NCI-H128 (cell line): Measurements from ENCODE around the gene ACTMAP.
"Not testable (repeated sequence)": the region's sequence is repeated elsewhere in the genome, so short reads cannot be mapped to it uniquely, and the experiment has no call there.

ENCODE experiments used
- DNase-seq: peaks from one replicate; lab custom pipeline; 2025; ENCODE audit not compliant: unreplicated experiment; lab: John Stamatoyannopoulos, UW

ACTMAP gene

GRCh38 chr19:40776364-40776763, 26.1 kb upstream of the ACTMAP start:
- DNase-seq: no peak

- no peak for DNase-seq
These were observed 25.4 kb upstream of the ACTMAP start for GRCh38 chr19:40775632-40776022.

- no peak for DNase-seq
These were observed 24.8 kb upstream of the ACTMAP start, which contains the start of gene MIA for GRCh38 chr19:40774916-40775631. MIA (plus strand) TSS chr19:40775521; CDS start chr19:40775543, 22 bp downstream.

- not testable (repeated sequence) for DNase-seq
These were observed 21.0 kb upstream of the ACTMAP start for GRCh38 chr19:40771101-40771862.

- no peak for DNase-seq
These were observed 18.6 kb upstream of the ACTMAP start for GRCh38 chr19:40768869-40769268.

GRCh38 chr19:40766385-40766784, 16.1 kb upstream of the ACTMAP start:
- not testable (repeated sequence) for DNase-seq

GRCh38 chr19:40763963-40764362, 13.7 kb upstream of the ACTMAP start:
- DNase-seq: no peak

GRCh38 chr19:40763526-40763925, 13.2 kb upstream of the ACTMAP start:
- DNase-seq: no peak

GRCh38 chr19:40762754-40763470, 12.6 kb upstream of the ACTMAP start:
- no peak for DNase-seq

- DNase-seq: no peak
These were observed 9.1 kb upstream of the ACTMAP start for GRCh38 chr19:40759352-40759751.

- DNase-seq: no peak
These were observed 8.2 kb upstream of the ACTMAP start for GRCh38 chr19:40758491-40758890.

- DNase-seq: no peak
These were observed 6.3 kb upstream of the ACTMAP start for GRCh38 chr19:40756502-40757110.

- no peak for DNase-seq
These were observed 5.5 kb upstream of the ACTMAP start for GRCh38 chr19:40755791-40756190.

GRCh38 chr19:40755248-40755624, 5.0 kb upstream of the ACTMAP start:
- no peak for DNase-seq

- DNase-seq: no peak
These were observed 4.5 kb upstream of the ACTMAP start for GRCh38 chr19:40754611-40755247.

- no peak for DNase-seq
These were observed 2.0 kb upstream of the ACTMAP start for GRCh38 chr19:40752257-40752781.

- peak; percentile 97 for DNase-seq
These were observed 729 bp upstream of the ACTMAP start, which contains the start of gene SNRPA for GRCh38 chr19:40750874-40751537. SNRPA (plus strand) TSS chr19:40751203; CDS start chr19:40751409, 206 bp downstream.

- no peak for DNase-seq
These were observed 2.7 kb downstream of the ACTMAP start for GRCh38 chr19:40747536-40747935.

GRCh38 chr19:40745402-40745780, 4.9 kb downstream of the ACTMAP start:
- no peak for DNase-seq
